Body of pancreas (tissue), 4 donors: ENCODE measurements around the gene VPS26B. TPM values are rescaled to one million over a fixed set of nuclear protein-coding genes. Genes with fewer than 3 reads are reported as not detected.

Experiments used
- ATAC-seq: fragments of 150-250 bp; one replicate; pipeline ENCODE4 v1.9.1; 2016
- DNase-seq, 4 donors: peaks; one replicate each; pipeline ENCODE4 v3.0.0-alpha.2; 2019
- H3K27ac ChIP-seq, 4 donors: fragments of 200-600 bp; sonication (generic); 1 replicate in 3 of 4; 2 replicates in 1 of 4; pipeline versions ENCODE4 v1.5.1 to v1.6.1; 2016 to 2019; ENCODE audit warnings: mild to moderate bottlenecking in 1 of 4, mixed read lengths in 1 of 4, moderate library complexity in 1 of 4
- H3K27me3 ChIP-seq, 2 donors: fragments of 200-600 bp; sonication (generic); one replicate each; pipeline ENCODE4 v1.6.0; 2016; ENCODE audit warnings: mild to moderate bottlenecking in 1 of 2
- H3K36me3 ChIP-seq, 2 donors: fragments of 200-600 bp; sonication (generic); replicated peaks in 1 of 2; 2 replicates each; pipeline ENCODE4 v1.5.1; 2016; ENCODE audit warnings: low read depth in 2 of 2; ENCODE audit not compliant: insufficient read depth in 1 of 2
- H3K4me1 ChIP-seq: fragments of 200-600 bp; sonication (generic); one replicate; pipeline ENCODE4 v1.6.0; 2016
- H3K4me3 ChIP-seq, 2 donors: fragments of 200-600 bp; sonication (generic); 1 replicate in 1 of 2; 2 replicates in 1 of 2; pipeline ENCODE4 v1.5.1; 2016 to 2019
- H3K9me3 ChIP-seq, 3 donors: fragments of 200-600 bp; sonication (generic); 1 replicate in 2 of 3; 2 replicates in 1 of 3; pipeline ENCODE4 v1.5.1; 2016
- CTCF ChIP-seq, 7 experiments: fragments of 450-650 bp in 4 of 7; fragments of 200-600 bp in 3 of 7; sonication (generic) in 3 of 7; IDR thresholded peaks; one replicate each; pipeline ENCODE4 v1.5.1; 2016 to 2019; ENCODE audit warnings: antibody characterized with exemption in 7 of 7
- POLR2A ChIP-seq, 3 donors: fragments of 450-650 bp; IDR thresholded peaks; one replicate each; pipeline ENCODE4 v1.6.1; 2016; ENCODE audit warnings: antibody characterized with exemption in 3 of 3, mild to moderate bottlenecking in 2 of 3
- WGBS, 2 donors: methylation state at CpG; one replicate each; pipeline ENCODE4 v1.1.5; 2017; 5-methylcytosine and 5-hydroxymethylcytosine counted together
- intact Hi-C: fragments of 100-400 bp; cut with DNase I; formaldehyde crosslinking; loops from one replicate; pipeline ENCODE4 v1.15.1; 2023
- total RNA-seq, 2 donors: library from RNA; depleted of rRNA; stranded (reverse); fragments of >200 nt; gene quantifications; one replicate each; pipeline ENCODE4 v1.1.0, GENCODE V29; 2016

VPS26B gene
- total RNA-seq, 2 donors from 2014 or later = 23.7 to 34.8 TPM

- TF ChIP-seq POLR2A (IDR thresholded peaks at IDR 0.05) = no peak
- TF ChIP-seq CTCF (IDR thresholded peaks at IDR 0.05) = no peak
- intact Hi-C loops = no loop called here
- Histone ChIP-seq H3K36me3 (no peaks in the 10 kb centered on the region), H3K9me3 (no peaks in the 10 kb centered on the region), H3K4me3 (no peak overlapping the region), H3K27ac (no peak overlapping the region), H3K4me1 (peaks cover 22% of the 10 kb centered on the region), H3K27me3 (no peaks in the 10 kb centered on the region)
- no peak for DNase-seq
- ATAC-seq = no peak
- WGBS, 2 donors = 66 to 75% methylated on average over 4 of the region's 4 CpGs
Measured at GRCh38 chr11:134230339-134230738, 5.9 kb downstream of the VPS26B start.

- TF ChIP-seq CTCF (IDR thresholded peaks at IDR 0.05) (no peak), POLR2A (IDR thresholded peaks at IDR 0.05) (no peak)
- Histone ChIP-seq H3K27ac (no peak overlapping the region), H3K4me3 (no peak overlapping the region), H3K27me3 (no peaks in the 10 kb centered on the region), H3K4me1 (peaks cover 7% of the 10 kb centered on the region), H3K36me3 (no peaks in the 10 kb centered on the region), H3K9me3 (no peaks in the 10 kb centered on the region)
- DNase-seq = no peak
- intact Hi-C loops = no loop called here
- no peak for ATAC-seq
- 55 to 66% methylated on average over 10 of the region's 10 CpGs for WGBS, 2 donors
Measured at GRCh38 chr11:134231958-134232659, 7.6 kb downstream of the VPS26B start.

GRCh38 chr11:134233729-134234179 is 9.3 kb downstream of the VPS26B start:
- no peak for DNase-seq
- ATAC-seq = no peak
- Histone ChIP-seq H3K9me3 (no peaks in the 10 kb centered on the region), H3K4me3 (no peak overlapping the region), H3K36me3 (no peaks in the 10 kb centered on the region), H3K27ac (no peak overlapping the region), H3K27me3 (no peaks in the 10 kb centered on the region), H3K4me1 (peaks cover 7% of the 10 kb centered on the region)
- TF ChIP-seq CTCF (IDR thresholded peaks at IDR 0.05) (no peak), POLR2A (IDR thresholded peaks at IDR 0.05) (no peak)
- intact Hi-C loops = no loop called here
- WGBS, 2 donors = 88 to 89% methylated on average over 3 to 4 of the region's 4 CpGs

GRCh38 chr11:134235399-134235798 is 10.9 kb downstream of the VPS26B start:
- H3K9me3 ChIP-seq = no peaks in the 10 kb centered on the region
- no peak for TF ChIP-seq POLR2A (IDR thresholded peaks at IDR 0.05)
- TF ChIP-seq CTCF (IDR thresholded peaks at IDR 0.05) = no peak
- H3K27me3 ChIP-seq = no peaks in the 10 kb centered on the region
- DNase-seq (peak in 1 of 4 donors; percentile 35), ATAC-seq (no peak)
- no peak overlapping the region for H3K27ac ChIP-seq
- intact Hi-C loops = no loop called here
- no peak overlapping the region for H3K4me3 ChIP-seq
- H3K4me1 ChIP-seq = peaks cover 7% of the 10 kb centered on the region
- 31 to 33% methylated on average over 3 of the region's 3 CpGs for WGBS, 2 donors
- peaks cover 0 to 5% of the 10 kb centered on the region in 2 donors for H3K36me3 ChIP-seq
